CD4-positive, alpha-beta T cell treated with Interleukin-17A for 1 hour (primary cell): ENCODE measurements around the gene HRC.
"Not testable (repeated sequence)": the region's sequence is repeated elsewhere in the genome, so short reads cannot be mapped to it uniquely, and the experiment has no call there.

ENCODE experiments used
- DNase-seq: peaks from one replicate; pipeline ENCODE4 v3.0.0-alpha.2; 2020

Gene HRC

GRCh38 chr19:49155005-49155819, at the start of gene HRC:
HRC (minus strand) TSS chr19:49155396; CDS start chr19:49155237, 159 bp downstream.
- DNase-seq: no peak

GRCh38 chr19:49201042-49201441, 45.8 kb upstream of the HRC start:
- DNase-seq: no peak

- peak; percentile 1 for DNase-seq
These were observed 45.2 kb upstream of the HRC start for GRCh38 chr19:49200238-49200862.

- DNase-seq: no peak
These were observed 41.5 kb upstream of the HRC start for GRCh38 chr19:49196527-49197240.

- DNase-seq: no peak
These were observed 39.2 kb upstream of the HRC start for GRCh38 chr19:49194408-49194807.

GRCh38 chr19:49193822-49194394, 38.7 kb upstream of the HRC start:
- DNase-seq: no peak

GRCh38 chr19:49190781-49191180, 35.6 kb upstream of the HRC start:
- DNase-seq: no peak

GRCh38 chr19:49189259-49189658, 34.1 kb upstream of the HRC start:
- DNase-seq: no peak

- no peak for DNase-seq
These were observed 33.5 kb upstream of the HRC start for GRCh38 chr19:49188626-49189200.

- no peak for DNase-seq
These were observed 30.9 kb upstream of the HRC start for GRCh38 chr19:49186108-49186507.

- DNase-seq: no peak
These were observed 27.7 kb upstream of the HRC start for GRCh38 chr19:49182848-49183375.

GRCh38 chr19:49182010-49182847, 27.0 kb upstream of the HRC start:
- DNase-seq: not testable (repeated sequence)

GRCh38 chr19:49180659-49181058, 25.5 kb upstream of the HRC start:
- DNase-seq: no peak

GRCh38 chr19:49173198-49173597, 18.0 kb upstream of the HRC start:
- DNase-seq: no peak

GRCh38 chr19:49168421-49168820, 13.2 kb upstream of the HRC start:
- no peak for DNase-seq

GRCh38 chr19:49167857-49168409, 12.7 kb upstream of the HRC start:
- DNase-seq: no peak

- no peak for DNase-seq
These were observed 10.7 kb upstream of the HRC start for GRCh38 chr19:49165865-49166301.

GRCh38 chr19:49165111-49165750, 10.0 kb upstream of the HRC start:
- DNase-seq: no peak

- no peak for DNase-seq
These were observed 6.8 kb upstream of the HRC start for GRCh38 chr19:49161987-49162386.

GRCh38 chr19:49160450-49161189, 5.4 kb upstream of the HRC start:
- DNase-seq: no peak
